ENCODE data around the gene TMPRSS4. TPM values are rescaled to one million over a fixed set of nuclear protein-coding genes. Genes with fewer than 3 reads are reported as not detected.
"Not testable (repeated sequence)": the region's sequence is repeated elsewhere in the genome, so short reads cannot be mapped to it uniquely, and the experiment has no call there.

Gene TMPRSS4
- total RNA-seq, 1 experiment from 2014 or later = 1.5 TPM

- TF ChIP-seq SIN3A (IDR thresholded peaks at IDR 0.05; ENCODE audit: low read depth) (no peak), ZNF274 (IDR thresholded peaks at IDR 0.05; ENCODE audit: low read depth, low read length) (no peak), TCF7L2 (IDR thresholded peaks at IDR 0.05; ENCODE audit: borderline replicate concordance, extremely low read depth, insufficient read depth, insufficient read length) (no peak), ATF3 (IDR thresholded peaks at IDR 0.05) (no peak), POLR2AphosphoS5 (IDR thresholded peaks at IDR 0.05; ENCODE audit: low read depth, low read length) (no peak), RAD21 (IDR thresholded peaks at IDR 0.05; ENCODE audit: low read depth) (no peak), FOSL1 (IDR thresholded peaks at IDR 0.05; ENCODE audit: low read depth) (no peak), POLR2A (IDR thresholded peaks at IDR 0.05; ENCODE audit: borderline replicate concordance, extremely low read depth, insufficient read depth, insufficient read length) (no peak), CEBPB (IDR thresholded peaks at IDR 0.05; ENCODE audit: low read depth) (no peak), ZBTB33 (IDR thresholded peaks at IDR 0.05; ENCODE audit: extremely low read depth, insufficient replicate concordance, low read length) (no peak), EZH2phosphoT487 (IDR thresholded peaks at IDR 0.05; ENCODE audit: borderline replicate concordance) (no peak)
Measured at GRCh38 chr11:118061586-118062125, 15.2 kb upstream of the TMPRSS4 start (continued).

GRCh38 chr11:118062181-118062580, 14.7 kb upstream of the TMPRSS4 start:
- RAD21 ChIA-PET (ENCODE audit: low non-redundant PET in 1 of 2, low total read pairs in 2 of 2, uncharacterized antibody in 2 of 2, unreplicated experiment in 2 of 2); CTCF ChIA-PET; H3K9me2 ChIP-seq (ENCODE audit: insufficient read depth); H3K36me3 ChIP-seq (ENCODE audit: control insufficient read depth in 1 of 2, insufficient read depth in 2 of 2, low read length in 2 of 2); H4K20me1 ChIP-seq (ENCODE audit: insufficient read depth); BruUV-seq (replicated peaks); H3K27ac ChIP-seq (ENCODE audit: low read depth, low read length); H3K4me2 ChIP-seq (ENCODE audit: low read length); H3K9ac ChIP-seq (ENCODE audit: low read length); intact Hi-C loops (cut with micrococcal nuclease); H2AFZ ChIP-seq (ENCODE audit: low read depth, low read length, poor library complexity, severe bottlenecking); DNase-seq (ENCODE audit: low read depth, low spot score); ATAC-seq; H3K79me2 ChIP-seq (ENCODE audit: insufficient read depth, low read length); H3K4me1 ChIP-seq (ENCODE audit: control insufficient read depth in 1 of 2, insufficient read depth in 2 of 2, low read length in 2 of 2); POLR2A ChIA-PET; H3K4me3 ChIP-seq (replicated peaks in 1 of 2; ENCODE audit: low read depth in 1 of 2, low read length in 2 of 2); H3K9me3 ChIP-seq (ENCODE audit: control insufficient read depth in 1 of 2, insufficient read depth in 1 of 2, low read depth in 1 of 2, low read length in 2 of 2); H3K27me3 ChIP-seq (ENCODE audit: insufficient read depth, low read length): not testable (repeated sequence)

- ATAC-seq; H3K9me2 ChIP-seq (ENCODE audit: insufficient read depth); H3K27ac ChIP-seq (ENCODE audit: low read depth, low read length); H3K9ac ChIP-seq (ENCODE audit: low read length); H3K4me1 ChIP-seq (ENCODE audit: control insufficient read depth in 1 of 2, insufficient read depth in 2 of 2, low read length in 2 of 2); DNase-seq (ENCODE audit: low read depth, low spot score); H3K9me3 ChIP-seq (ENCODE audit: control insufficient read depth in 1 of 2, insufficient read depth in 1 of 2, low read depth in 1 of 2, low read length in 2 of 2); H3K4me2 ChIP-seq (ENCODE audit: low read length); RAD21 ChIA-PET (ENCODE audit: low non-redundant PET in 1 of 2, low total read pairs in 2 of 2, uncharacterized antibody in 2 of 2, unreplicated experiment in 2 of 2); intact Hi-C loops (cut with micrococcal nuclease); CTCF ChIA-PET; H3K36me3 ChIP-seq (ENCODE audit: control insufficient read depth in 1 of 2, insufficient read depth in 2 of 2, low read length in 2 of 2); H4K20me1 ChIP-seq (ENCODE audit: insufficient read depth); POLR2A ChIA-PET; H2AFZ ChIP-seq (ENCODE audit: low read depth, low read length, poor library complexity, severe bottlenecking); H3K4me3 ChIP-seq (replicated peaks in 1 of 2; ENCODE audit: low read depth in 1 of 2, low read length in 2 of 2); H3K27me3 ChIP-seq (ENCODE audit: insufficient read depth, low read length); H3K79me2 ChIP-seq (ENCODE audit: insufficient read depth, low read length); BruUV-seq (replicated peaks): not testable (repeated sequence)
Measured at GRCh38 chr11:118062631-118063030, 14.2 kb upstream of the TMPRSS4 start.

All from HCT116 (cell line).